ENCODE measurements around the gene USP12. TPM values are rescaled to one million over a fixed set of nuclear protein-coding genes. Genes with fewer than 3 reads are reported as not detected.

Gene USP12
- total RNA-seq, 2 experiments from 2014 or later, result 27.1 to 28.4 TPM

GRCh38 chr13:27166313-27166712 lies 5.3 kb downstream of the USP12 start:
- Mint-ChIP-seq H3K9me3 (no peaks in the 10 kb centered on the region), H3K27ac (no peak overlapping the region), H3K4me3 (no peak overlapping the region), H3K27me3 (ENCODE audit: low read depth) (no peaks in the 10 kb centered on the region), H3K4me1 (ENCODE audit: low read depth) (peaks cover 68% of the 10 kb centered on the region), H3K36me3 (ENCODE audit: low read depth) (peaks cover 4% of the 10 kb centered on the region)
- no peak for DNase-seq
- CTCF ChIA-PET, result no interaction called here
- intact Hi-C loops (cut with micrococcal nuclease), result loop anchor here (10.0 kb wide), 1 partner anchor 52 kb away; no protein-coding TSS in a partner anchor

DNA sequence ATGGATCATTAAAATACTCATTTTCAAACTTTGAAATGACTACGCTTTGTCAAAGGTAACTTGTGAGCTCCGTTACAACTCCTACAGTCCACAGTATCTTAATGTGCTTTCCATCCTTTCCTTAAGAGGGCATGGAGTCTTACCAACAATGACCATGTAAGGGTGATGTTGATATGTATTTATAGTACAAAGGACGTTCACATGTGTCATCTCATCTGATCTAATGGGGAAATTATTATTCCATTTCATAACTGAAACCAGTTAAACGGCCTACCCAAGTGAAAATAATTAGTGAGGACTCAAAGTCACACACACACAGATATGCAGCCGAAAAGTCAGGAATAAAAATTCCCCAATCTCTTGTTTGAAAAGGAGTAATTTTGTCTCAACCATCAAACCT lies 9.6 kb downstream of the USP12 start:
- CTCF ChIA-PET, result interaction anchor here (0.7 kb wide), 2 partner anchors 37 to 158 kb away, joined by 3 to 4 read pairs; no protein-coding TSS in a partner anchor
- no peaks in the 10 kb centered on the region for H3K27me3 Mint-ChIP-seq (ENCODE audit: low read depth)
- intact Hi-C loops (cut with micrococcal nuclease), result loop anchor here (1.0 to 10.0 kb wide), 2 partner anchors 8 to 47 kb away; no protein-coding TSS in a partner anchor
- no peak overlapping the region for H3K4me3 Mint-ChIP-seq
- no peak for DNase-seq
- peaks cover 9% of the 10 kb centered on the region for H3K36me3 Mint-ChIP-seq (ENCODE audit: low read depth)
- peaks cover 65% of the 10 kb centered on the region for H3K4me1 Mint-ChIP-seq (ENCODE audit: low read depth)
- H3K9me3 Mint-ChIP-seq, result peaks cover 3% of the 10 kb centered on the region
- H3K27ac Mint-ChIP-seq, result no peak overlapping the region

DNA sequence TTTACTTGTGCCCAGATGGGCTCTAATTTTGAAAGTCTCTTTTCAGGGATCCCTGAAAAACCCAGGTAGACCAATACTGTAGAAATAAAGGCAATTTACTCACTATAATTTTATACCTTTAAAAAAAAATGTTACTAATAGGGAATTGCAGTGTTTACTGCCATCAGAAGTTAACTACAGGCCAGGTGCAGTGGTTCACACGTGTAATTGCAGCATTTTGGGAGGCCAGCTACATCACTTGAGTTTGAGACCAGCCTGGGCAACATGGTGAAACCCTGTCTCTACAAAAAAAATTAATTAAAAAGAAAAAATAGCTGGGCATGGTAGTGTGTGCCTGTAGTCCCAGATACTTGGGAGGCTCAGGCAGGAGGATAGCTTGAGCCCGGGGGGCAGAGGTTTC lies 10.2 kb downstream of the USP12 start:
- intact Hi-C loops (cut with micrococcal nuclease), result loop anchor here (10.0 kb wide), 1 partner anchor 47 kb away; no protein-coding TSS in a partner anchor
- Mint-ChIP-seq H3K27ac (no peak overlapping the region), H3K27me3 (ENCODE audit: low read depth) (no peaks in the 10 kb centered on the region), H3K9me3 (peaks cover 6% of the 10 kb centered on the region), H3K36me3 (ENCODE audit: low read depth) (peaks cover 13% of the 10 kb centered on the region), H3K4me3 (no peak overlapping the region), H3K4me1 (ENCODE audit: low read depth) (peaks cover 64% of the 10 kb centered on the region)
- no peak for DNase-seq
- CTCF ChIA-PET, result interaction anchor here (0.7 kb wide), 1 partner anchor 37 kb away, joined by 4 read pairs; no protein-coding TSS in a partner anchor

- Mint-ChIP-seq H3K4me3 (no peak overlapping the region), H3K4me1 (ENCODE audit: low read depth) (peaks cover 65% of the 10 kb centered on the region), H3K27ac (no peak overlapping the region), H3K36me3 (ENCODE audit: low read depth) (peaks cover 18% of the 10 kb centered on the region), H3K9me3 (peaks cover 10% of the 10 kb centered on the region), H3K27me3 (ENCODE audit: low read depth) (no peaks in the 10 kb centered on the region)
- CTCF ChIA-PET, result interaction anchor here (1.5 kb wide), 1 partner anchor 10 kb away, joined by 3 read pairs; no protein-coding TSS in a partner anchor
- intact Hi-C loops (cut with micrococcal nuclease), result loop anchor here (10.0 kb wide), 1 partner anchor 46 kb away; no protein-coding TSS in a partner anchor
- no peak for DNase-seq
Measured at GRCh38 chr13:27160657-27161295, 10.8 kb downstream of the USP12 start.

DNA sequence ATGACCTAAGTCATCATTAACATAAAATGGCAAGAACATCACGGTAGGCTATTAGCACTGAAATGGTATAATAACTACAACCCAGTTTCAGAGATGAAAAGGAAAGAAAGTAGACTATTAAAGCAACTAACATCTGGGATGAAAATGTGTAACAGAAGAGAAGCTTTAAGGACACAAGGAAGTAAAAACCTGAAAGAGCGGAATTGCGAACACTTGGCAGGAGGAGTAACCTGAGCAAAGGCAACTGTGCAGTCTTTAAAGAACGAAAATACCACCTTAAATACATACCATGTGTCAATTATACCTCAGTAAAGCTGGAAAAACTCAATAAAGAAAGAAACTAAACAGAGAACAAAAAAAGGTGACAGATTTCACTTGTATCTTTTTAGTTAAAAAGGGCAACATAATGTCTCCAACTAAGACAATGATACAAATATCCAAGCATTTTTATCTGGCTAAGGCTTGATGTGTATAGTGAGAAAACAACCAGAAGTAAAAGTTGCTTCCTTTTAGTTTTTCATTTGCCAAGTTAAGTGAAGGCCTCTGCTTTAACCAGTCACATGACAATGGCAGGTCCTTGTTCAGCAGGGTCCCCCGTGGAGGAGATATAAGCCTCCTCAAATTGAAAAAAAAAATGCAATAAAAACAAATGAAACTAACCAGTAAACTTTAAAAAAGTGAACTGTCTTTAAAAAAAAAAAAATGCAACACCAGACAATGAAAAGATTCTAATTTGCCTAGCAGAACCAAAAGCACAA lies 11.6 kb downstream of the USP12 start:
- H3K4me3 Mint-ChIP-seq, result no peak overlapping the region
- CTCF ChIA-PET, result interaction anchor here (1.5 kb wide), 1 partner anchor 11 kb away, joined by 3 read pairs; no protein-coding TSS in a partner anchor
- no peak for DNase-seq
- H3K9me3 Mint-ChIP-seq, result peaks cover 10% of the 10 kb centered on the region
- H3K4me1 Mint-ChIP-seq (ENCODE audit: low read depth), result peaks cover 59% of the 10 kb centered on the region
- intact Hi-C loops (cut with micrococcal nuclease), result loop anchor here (10.0 kb wide), 1 partner anchor 45 kb away; no protein-coding TSS in a partner anchor
- no peaks in the 10 kb centered on the region for H3K27me3 Mint-ChIP-seq (ENCODE audit: low read depth)
- peaks cover 18% of the 10 kb centered on the region for H3K36me3 Mint-ChIP-seq (ENCODE audit: low read depth)
- no peak overlapping the region for H3K27ac Mint-ChIP-seq

- no peak overlapping the region for H3K27ac Mint-ChIP-seq
- no peak for DNase-seq
- H3K4me3 Mint-ChIP-seq, result no peak overlapping the region
- peaks cover 57% of the 10 kb centered on the region for H3K4me1 Mint-ChIP-seq (ENCODE audit: low read depth)
- no peaks in the 10 kb centered on the region for H3K27me3 Mint-ChIP-seq (ENCODE audit: low read depth)
- H3K36me3 Mint-ChIP-seq (ENCODE audit: low read depth), result peaks cover 20% of the 10 kb centered on the region
- CTCF ChIA-PET, result no interaction called here
- H3K9me3 Mint-ChIP-seq, result peaks cover 10% of the 10 kb centered on the region
- intact Hi-C loops (cut with micrococcal nuclease), result no loop called here
Measured at GRCh38 chr13:27158335-27158734, 13.3 kb downstream of the USP12 start.

DNA sequence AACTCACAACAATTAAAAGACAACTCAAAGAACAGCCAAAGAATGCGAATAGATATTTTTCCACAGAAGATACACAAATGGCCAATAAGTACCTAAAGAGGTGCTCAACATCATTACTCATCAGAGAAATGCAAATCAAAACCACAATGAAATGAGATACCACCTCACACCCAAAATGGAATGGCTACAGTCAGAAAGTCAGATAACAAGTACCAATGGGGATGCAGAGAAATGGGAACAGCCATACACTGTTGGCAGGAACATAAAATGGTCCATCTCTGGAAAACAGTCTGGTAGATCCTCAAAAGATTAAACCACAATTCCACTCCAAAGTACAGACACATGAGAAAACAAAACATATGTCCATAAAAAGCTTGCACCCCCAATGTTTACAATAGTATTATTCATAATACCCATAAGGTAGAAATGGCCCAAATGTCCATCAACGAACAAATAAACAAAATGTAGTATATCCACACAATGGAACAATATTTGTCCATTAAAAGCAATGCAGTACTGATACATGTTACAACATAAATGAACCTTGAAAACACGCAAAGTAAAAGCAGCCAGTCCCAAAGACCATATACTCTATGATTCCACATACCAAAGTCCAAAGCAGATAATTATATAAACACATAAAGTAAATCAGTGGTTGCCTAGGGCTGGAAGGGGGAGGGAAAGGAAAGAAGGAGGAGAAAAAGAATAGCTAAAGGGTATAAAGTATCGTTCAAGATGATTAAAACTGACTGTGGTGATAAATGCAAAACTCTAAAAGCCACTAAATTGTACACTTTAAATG lies 19.6 kb downstream of the USP12 start:
- H3K36me3 Mint-ChIP-seq (ENCODE audit: low read depth), result peaks cover 12% of the 10 kb centered on the region
- intact Hi-C loops (cut with micrococcal nuclease), result loop anchor here (1.0 kb wide), 2 partner anchors 18 to 21 kb away; no protein-coding TSS in a partner anchor
- peaks cover 63% of the 10 kb centered on the region for H3K4me1 Mint-ChIP-seq (ENCODE audit: low read depth)
- H3K27me3 Mint-ChIP-seq (ENCODE audit: low read depth), result no peaks in the 10 kb centered on the region
- no peak for DNase-seq
- peaks cover 6% of the 10 kb centered on the region for H3K9me3 Mint-ChIP-seq
- CTCF ChIA-PET, result interaction anchor here (0.9 to 1.5 kb wide), 2 partner anchors 20 to 23 kb away, joined by 3 to 4 read pairs; no protein-coding TSS in a partner anchor
- H3K27ac Mint-ChIP-seq, result peak overlapping the region; percentile 27
- H3K4me3 Mint-ChIP-seq, result no peak overlapping the region

GRCh38 chr13:27149702-27150101 lies 21.9 kb downstream of the USP12 start:
- H3K4me1 Mint-ChIP-seq (ENCODE audit: low read depth), result peaks cover 77% of the 10 kb centered on the region
- DNase-seq, result no peak
- no peak overlapping the region for H3K27ac Mint-ChIP-seq
- H3K27me3 Mint-ChIP-seq (ENCODE audit: low read depth), result no peaks in the 10 kb centered on the region
- H3K36me3 Mint-ChIP-seq (ENCODE audit: low read depth), result peaks cover 4% of the 10 kb centered on the region
- H3K9me3 Mint-ChIP-seq, result no peaks in the 10 kb centered on the region
- intact Hi-C loops (cut with micrococcal nuclease), result loop anchor here (10.0 kb wide), 1 partner anchor 1245 kb away; no protein-coding TSS in a partner anchor
- H3K4me3 Mint-ChIP-seq, result no peak overlapping the region
- CTCF ChIA-PET, result interaction anchor here (0.7 to 0.8 kb wide), 2 partner anchors 14 to 20 kb away, joined by 3 read pairs; no protein-coding TSS in a partner anchor

- Mint-ChIP-seq H3K27ac (peak overlapping the region; percentile 50), H3K4me3 (no peak overlapping the region), H3K36me3 (ENCODE audit: low read depth) (peaks cover 2% of the 10 kb centered on the region), H3K27me3 (ENCODE audit: low read depth) (no peaks in the 10 kb centered on the region), H3K9me3 (no peaks in the 10 kb centered on the region), H3K4me1 (ENCODE audit: low read depth) (peaks cover 74% of the 10 kb centered on the region)
- intact Hi-C loops (cut with micrococcal nuclease), result loop anchor here (10.0 kb wide), 1 partner anchor 1244 kb away; no protein-coding TSS in a partner anchor
- CTCF ChIA-PET, result interaction anchor here (0.7 to 0.8 kb wide), 2 partner anchors 14 to 20 kb away, joined by 3 read pairs; no protein-coding TSS in a partner anchor
- no peak for DNase-seq
Measured at GRCh38 chr13:27148900-27149299, 22.7 kb downstream of the USP12 start.

DNA sequence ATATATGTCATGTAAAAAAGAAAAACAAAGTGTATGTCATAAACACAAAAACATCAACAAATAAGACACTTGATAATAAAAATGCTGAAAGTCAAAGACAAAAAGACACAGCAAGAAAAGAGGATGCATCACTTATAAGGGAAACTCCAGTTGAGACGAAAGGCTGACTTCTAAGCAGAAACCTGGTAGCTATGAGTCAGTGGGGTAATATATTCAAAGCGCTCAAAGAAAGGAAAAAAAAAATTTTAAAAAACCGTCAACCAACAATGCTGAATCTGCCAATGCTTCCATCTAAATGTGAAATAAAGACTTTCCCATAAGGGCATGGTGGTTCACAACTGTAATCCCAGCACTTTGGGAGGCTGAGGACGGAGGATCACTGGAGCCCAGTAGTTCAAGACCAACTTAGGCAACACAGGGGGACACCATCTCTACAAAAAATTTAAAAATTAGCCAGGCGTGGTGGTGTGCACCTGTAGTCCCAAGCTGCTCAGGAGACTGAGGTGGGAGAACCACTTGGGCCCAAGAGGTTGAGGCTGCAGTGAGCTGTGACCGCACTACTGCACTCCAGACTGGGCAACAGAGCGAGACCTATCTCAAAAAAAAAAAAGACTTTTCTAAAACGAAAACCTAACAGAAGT lies 24.0 kb downstream of the USP12 start:
- no peak for DNase-seq
- Mint-ChIP-seq H3K36me3 (ENCODE audit: low read depth) (peaks cover 11% of the 10 kb centered on the region), H3K27ac (peak overlapping the region; percentile 93), H3K9me3 (peaks cover 6% of the 10 kb centered on the region), H3K4me1 (ENCODE audit: low read depth) (peaks cover 81% of the 10 kb centered on the region), H3K4me3 (peak overlapping the region; percentile 56), H3K27me3 (ENCODE audit: low read depth) (no peaks in the 10 kb centered on the region)
- intact Hi-C loops (cut with micrococcal nuclease), result loop anchor here (1.0 to 10.0 kb wide), 4 partner anchors 16 to 1243 kb away; partner anchors contain the start of gene RPL21
- CTCF ChIA-PET, result interaction anchor here (0.6 to 1.6 kb wide), 3 partner anchors 14 to 35 kb away, joined by 3 to 6 read pairs (median 6); no protein-coding TSS in a partner anchor

GRCh38 chr13:27141746-27142145 lies 29.9 kb downstream of the USP12 start:
- CTCF ChIA-PET, result no interaction called here
- H3K4me1 Mint-ChIP-seq (ENCODE audit: low read depth), result peaks cover 66% of the 10 kb centered on the region
- H3K9me3 Mint-ChIP-seq, result peaks cover 12% of the 10 kb centered on the region
- peaks cover 26% of the 10 kb centered on the region for H3K36me3 Mint-ChIP-seq (ENCODE audit: low read depth)
- H3K4me3 Mint-ChIP-seq, result no peak overlapping the region
- intact Hi-C loops (cut with micrococcal nuclease), result loop anchor here (10.0 kb wide), 1 partner anchor 1237 kb away; no protein-coding TSS in a partner anchor
- H3K27me3 Mint-ChIP-seq (ENCODE audit: low read depth), result no peaks in the 10 kb centered on the region
- DNase-seq, result no peak
- no peak overlapping the region for H3K27ac Mint-ChIP-seq
